ENCODE data around the gene CAPN2.

- TF ChIP-seq SIN3A (IDR thresholded peaks at IDR 0.05; ENCODE audit: borderline replicate concordance, insufficient read depth, low read length) = no peak
- TF ChIP-seq REST (IDR thresholded peaks at IDR 0.05; ENCODE audit: insufficient read depth in 1 of 2, low read depth in 2 of 2, low read length in 2 of 2) = no peak
- TF ChIP-seq POLR2AphosphoS5 (IDR thresholded peaks at IDR 0.05; ENCODE audit: low read depth, low read length) = no peak
- TF ChIP-seq TAF1 (IDR thresholded peaks at IDR 0.05; ENCODE audit: borderline replicate concordance, insufficient read depth, low read length) = no peak
- TF ChIP-seq FOXP2 (optimal IDR thresholded peaks at IDR 0.05; ENCODE audit: borderline replicate concordance, extremely low read depth, extremely low read length, insufficient read depth) = no peak
Measured at GRCh38 chr1:223680188-223680587, 32.2 kb upstream of the CAPN2 start.

Data from PFSK-1 (cell line).